GM19239 (cell line): ENCODE data around the gene MBD3.
"Not testable (repeated sequence)": the region's sequence is repeated elsewhere in the genome, so short reads cannot be mapped to it uniquely, and the experiment has no call there.

Source experiments
- DNase-seq: peaks from one replicate; pipeline ENCODE4 v3.0.0; 2011; ENCODE audit warnings: low spot score; ENCODE audit not compliant: insufficient read length
- FAIRE-seq: peaks from 2 replicates; lab custom pipeline; 2011; peaks lifted over from hg19 to GRCh38; lab: Jason Lieb, UNC

Gene MBD3, protein sequence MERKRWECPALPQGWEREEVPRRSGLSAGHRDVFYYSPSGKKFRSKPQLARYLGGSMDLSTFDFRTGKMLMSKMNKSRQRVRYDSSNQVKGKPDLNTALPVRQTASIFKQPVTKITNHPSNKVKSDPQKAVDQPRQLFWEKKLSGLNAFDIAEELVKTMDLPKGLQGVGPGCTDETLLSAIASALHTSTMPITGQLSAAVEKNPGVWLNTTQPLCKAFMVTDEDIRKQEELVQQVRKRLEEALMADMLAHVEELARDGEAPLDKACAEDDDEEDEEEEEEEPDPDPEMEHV

DNA sequence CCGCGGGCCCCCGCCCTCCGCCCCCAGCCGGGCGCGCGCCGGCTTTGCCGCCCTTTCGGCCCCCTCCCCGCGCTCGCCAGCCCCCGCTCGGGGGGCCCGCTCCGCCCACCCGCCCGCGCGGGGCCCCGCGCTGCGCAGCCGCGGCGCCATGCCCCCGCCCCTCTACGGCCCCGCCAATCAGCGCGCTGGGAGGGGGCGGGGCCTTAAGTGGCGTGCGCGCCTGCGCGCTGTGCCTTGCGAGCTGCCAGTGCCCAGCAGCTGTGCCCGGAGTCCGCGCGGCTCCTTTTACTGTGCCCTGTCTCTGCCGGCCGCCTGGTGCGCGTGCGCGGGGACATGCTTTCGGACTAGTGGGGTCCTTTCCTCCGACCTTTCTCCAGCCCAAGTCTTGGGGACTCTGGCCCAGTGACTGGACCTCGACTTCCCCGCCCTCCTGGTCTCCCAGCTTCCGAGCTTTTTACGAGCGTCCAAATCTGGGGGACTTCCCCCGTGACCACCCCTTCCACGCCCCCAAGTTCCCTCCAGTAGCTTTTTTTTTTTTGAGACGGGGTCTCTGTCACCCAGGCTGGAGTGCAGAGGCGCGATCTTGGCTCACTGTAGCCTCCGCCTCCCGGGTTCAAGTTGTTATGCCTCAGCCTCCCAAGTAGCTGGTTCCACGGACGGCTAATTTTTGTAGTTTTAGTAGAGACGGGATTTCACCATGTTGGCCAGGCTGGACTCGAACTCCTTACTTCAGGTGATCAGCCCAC is at the start of gene MBD3:
TSS of gene MBD3 (minus strand) at position 111 of the 746 bp plus-strand sequence. CDS start 234 bp downstream, outside the sequence.
- peak; percentile 97 for DNase-seq
- FAIRE-seq, result peak; percentile 83

DNA sequence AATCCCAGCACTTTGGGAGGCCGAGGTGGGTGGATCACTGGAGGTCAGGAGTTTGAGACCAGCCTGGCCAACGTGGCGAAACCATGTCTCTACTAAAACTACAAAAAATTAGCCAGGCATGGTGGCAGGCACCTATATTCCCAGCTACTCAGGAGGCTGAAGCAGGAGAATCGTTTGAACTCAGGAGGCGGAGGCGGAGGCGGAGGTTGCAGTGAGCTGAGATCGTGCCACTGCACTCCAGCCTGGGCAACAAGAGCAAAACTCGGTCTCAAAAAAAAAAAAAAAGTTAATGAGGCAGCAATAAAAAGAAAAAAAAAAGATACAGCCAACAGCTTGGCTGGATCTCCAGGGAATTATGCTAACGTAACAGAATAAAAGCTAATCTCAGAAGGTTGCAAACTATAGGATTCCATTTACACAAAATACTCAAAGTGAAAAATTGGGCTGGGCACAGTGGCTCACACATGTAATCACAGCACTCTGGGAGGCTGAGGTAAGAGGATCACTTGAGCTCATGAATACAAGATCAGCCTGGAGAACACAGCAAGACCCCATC is 48.3 kb upstream of the MBD3 start:
- not testable (repeated sequence) for FAIRE-seq, DNase-seq

DNA sequence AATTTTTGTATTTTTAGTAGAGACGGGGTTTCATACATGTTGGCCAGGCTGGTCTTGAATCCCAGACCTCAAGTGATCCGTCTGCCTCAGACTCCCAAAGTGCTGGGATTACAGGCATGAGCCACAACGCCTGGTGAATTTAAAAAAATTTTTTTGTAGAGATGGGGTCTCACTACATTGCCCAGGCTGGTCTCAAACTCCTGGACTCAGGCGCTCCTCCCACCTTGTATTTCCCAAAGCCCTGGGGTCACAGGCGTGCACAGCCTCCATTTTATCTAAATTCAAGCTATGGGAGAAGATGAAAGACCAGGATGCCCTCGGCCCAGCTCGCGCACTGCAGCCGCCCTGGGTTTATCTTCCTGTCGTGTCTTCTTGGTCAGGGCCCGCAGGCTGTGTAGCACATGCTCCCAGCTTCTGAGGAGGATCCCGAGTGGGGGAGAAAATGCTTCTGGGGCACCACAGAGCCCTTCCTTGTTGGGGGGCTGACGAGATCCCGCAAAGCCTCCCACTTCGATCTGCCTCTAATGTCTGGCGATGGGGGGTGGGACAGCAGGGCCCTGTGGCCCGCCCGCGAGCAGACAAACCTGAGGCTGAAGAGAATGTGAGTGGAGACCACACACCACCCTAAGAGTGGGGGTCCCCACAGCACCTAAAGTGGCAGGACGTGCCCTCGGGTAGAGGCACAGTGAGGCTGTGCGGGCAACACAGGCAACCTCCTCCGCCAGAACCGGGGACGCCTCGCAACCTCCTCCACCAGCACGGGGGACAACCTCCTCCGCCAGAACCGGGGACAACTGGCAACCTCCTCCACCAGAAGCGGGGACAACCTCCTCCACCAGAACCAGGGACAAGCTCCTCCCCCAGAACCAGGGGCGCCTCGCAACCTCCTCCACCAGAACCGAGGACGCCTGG is 43.9 kb upstream of the MBD3 start:
- FAIRE-seq (no peak), DNase-seq (no peak)

DNA sequence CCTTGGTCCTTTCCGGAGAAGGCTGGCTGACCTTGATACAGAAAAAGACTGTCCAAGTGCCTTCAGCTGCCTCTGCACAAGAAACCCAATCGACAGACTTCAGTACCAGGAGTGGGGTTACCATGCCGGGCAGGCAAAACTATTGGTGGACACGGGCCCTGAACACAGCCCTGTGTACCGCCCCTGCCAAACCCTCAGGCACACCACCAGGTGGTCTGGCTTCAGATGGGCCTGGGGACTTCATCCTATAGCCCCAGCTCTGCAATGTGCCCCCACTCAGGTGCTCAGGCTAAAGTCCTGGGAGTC is 42.2 kb upstream of the MBD3 start:
- no peak for DNase-seq
- no peak for FAIRE-seq

DNA sequence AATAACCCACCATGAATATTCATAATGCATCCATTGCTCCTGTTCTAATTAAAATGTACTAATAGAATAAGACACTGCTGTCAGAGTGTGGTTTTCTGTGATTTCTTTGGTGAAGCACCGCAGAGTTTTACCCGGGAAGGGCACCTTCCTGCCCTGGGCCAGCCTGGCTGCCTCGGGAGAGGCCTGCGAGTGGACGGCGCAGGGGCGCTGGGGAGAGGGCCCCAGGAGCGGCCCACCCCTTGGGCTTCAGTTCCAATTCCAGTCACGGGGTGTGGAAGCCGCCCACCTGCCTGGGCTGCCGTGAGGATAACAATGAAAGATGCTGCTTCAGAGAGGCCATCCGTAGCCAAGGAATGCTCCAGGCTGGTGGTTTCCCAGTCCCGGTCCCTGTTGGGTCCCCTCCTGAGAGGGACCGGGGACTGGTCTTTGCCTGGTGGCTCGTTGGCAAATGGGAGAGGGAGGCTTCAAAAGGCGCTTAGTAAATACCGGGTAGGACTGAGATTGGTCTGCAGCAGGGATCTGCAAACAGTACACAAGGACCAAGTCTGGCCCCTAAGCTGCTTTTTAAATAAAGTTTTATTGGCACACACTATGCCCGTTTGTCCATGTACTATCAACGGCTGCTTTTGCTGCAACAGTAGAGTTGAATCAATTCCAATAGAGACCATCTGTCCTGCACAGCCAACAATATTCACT is 41.7 kb upstream of the MBD3 start:
- FAIRE-seq, result no peak

DNA sequence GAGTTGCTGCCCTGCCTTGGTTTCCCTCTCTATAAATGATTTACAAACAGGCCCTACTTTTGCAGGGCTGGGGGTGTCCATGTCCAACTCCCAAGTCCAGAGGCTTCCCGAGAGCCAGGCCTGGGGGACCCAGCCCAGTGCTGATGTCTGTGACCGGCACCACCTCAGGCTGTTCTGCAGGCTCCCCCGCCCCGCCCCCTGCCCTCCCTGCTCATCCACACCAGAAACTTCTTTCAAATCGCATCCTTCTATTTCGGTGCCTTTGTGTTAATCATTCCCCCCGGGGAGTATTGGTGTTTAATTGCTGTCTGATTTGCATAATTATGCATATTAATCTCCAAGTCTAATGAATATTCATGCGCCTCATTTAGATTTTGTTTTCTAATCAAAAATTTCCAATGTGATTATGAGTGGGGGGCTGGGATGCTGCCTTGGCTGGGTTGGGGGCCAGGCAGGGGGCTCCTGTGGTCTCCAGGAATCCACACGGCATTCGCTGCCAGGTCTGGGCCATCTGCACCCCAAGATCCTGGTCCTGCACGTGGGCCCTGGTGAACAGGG is 40.7 kb upstream of the MBD3 start:
- FAIRE-seq, result no peak

More for the DNA sequence above, 41.7 kb upstream of the MBD3 start:
- DNase-seq, result no peak

DNA sequence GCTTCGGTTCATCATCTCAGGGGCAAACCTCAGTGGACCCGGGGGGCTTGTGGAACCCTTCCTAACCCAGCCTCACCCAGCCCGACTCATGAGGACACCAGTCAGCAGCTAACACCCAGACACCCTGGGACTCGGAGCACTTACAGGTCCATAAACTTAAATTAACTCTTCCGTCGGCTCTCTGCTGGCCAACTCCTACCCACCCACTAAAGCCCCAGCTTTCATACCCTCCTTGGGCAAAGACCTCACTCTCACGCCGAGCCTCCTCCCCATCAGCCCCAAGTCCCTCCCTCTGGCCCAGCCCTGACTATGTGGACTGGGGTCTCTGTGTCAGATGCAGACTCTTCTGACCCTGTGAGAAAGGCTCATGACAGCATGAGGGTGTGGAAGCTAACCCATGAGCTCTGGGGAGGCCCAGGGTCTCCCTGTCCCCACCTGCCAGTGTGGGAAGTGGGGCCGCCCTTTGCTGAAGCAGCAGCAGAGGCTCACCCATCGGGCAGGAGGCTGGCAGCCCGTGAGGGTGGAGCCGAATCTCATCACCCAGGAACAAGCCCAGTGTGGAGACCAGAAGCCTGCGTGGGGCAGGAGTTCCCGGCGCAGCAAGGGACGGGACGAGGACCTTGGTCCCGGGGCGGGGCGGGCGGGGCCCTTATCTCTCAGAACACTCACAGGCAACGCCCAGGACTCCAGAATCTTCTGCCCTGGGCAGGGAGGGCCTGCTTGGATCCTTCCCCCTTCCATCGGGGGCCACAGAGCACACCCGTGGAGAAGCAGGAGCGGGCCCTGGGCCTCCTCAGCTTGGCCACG is 40.0 kb upstream of the MBD3 start:
- FAIRE-seq, result no peak
- DNase-seq, result no peak

More for the DNA sequence above, 40.7 kb upstream of the MBD3 start:
- no peak for DNase-seq

DNA sequence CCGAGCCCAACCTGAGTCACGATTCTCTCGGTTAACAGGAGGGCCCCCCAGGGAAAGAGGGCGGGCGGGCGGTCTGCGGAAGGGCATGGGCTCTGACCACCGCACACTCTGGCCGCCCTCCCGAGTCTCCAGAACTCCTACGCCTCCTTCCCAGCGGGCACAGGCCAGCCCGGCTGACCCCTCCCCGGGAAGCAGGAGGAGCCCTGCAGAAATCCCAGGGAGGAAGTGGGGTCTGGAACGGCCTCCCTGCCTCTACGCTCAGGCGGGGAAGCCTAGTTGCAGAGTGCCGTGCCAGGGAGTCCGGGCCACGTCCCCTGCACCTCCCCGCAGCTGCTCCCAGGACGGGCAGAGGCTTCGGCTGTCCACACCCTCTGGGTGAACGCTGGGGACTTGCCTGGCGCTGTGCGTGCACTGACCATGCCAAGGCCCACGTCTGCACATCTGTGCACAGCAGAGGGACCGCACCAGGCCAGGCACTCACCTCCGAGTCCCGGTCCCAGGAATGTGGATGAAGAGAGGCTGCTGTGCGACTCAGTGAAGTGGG is 39.0 kb upstream of the MBD3 start:
- DNase-seq (no peak), FAIRE-seq (no peak)

DNA sequence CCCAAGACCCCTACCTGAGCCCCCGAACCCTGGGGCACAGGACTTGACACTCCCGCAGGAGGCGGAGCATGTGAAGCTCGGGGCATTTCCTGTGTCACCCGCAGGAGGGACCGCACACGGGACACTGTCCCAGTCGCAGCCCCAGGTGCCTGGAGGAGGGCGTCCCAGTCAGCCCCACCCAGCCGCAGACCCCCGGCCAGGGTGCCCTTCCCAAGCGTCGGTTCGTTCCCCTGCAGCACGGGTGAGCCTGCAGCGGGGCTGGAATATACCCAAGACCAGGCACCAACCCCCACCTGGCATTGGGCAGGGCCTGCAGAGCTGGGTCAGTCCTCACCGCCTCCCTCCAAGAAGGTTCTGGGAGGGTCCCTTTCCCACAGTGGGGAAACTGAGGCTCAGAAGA is 38.1 kb upstream of the MBD3 start:
- DNase-seq (no peak), FAIRE-seq (no peak)

DNA sequence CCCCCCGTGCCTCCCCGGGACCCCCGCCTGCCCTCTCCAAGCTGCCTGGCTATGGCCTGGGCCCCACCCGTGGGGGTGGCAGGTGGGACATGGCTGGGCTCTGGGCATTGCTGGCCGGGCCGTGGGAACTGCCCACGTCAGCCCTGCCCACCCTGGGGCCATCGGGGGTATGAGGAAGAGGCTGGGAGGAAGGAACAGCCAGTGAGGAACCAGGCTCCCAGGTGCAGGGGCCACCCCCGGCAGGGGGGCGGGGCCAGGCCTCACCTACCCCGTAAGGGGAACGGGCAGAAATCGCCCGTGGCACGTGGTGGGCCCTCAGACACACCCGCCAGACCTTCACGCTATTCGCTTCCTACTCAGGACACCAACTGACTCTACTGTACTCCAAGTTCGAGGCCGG is 37.3 kb upstream of the MBD3 start:
- FAIRE-seq (no peak), DNase-seq (no peak)

DNA sequence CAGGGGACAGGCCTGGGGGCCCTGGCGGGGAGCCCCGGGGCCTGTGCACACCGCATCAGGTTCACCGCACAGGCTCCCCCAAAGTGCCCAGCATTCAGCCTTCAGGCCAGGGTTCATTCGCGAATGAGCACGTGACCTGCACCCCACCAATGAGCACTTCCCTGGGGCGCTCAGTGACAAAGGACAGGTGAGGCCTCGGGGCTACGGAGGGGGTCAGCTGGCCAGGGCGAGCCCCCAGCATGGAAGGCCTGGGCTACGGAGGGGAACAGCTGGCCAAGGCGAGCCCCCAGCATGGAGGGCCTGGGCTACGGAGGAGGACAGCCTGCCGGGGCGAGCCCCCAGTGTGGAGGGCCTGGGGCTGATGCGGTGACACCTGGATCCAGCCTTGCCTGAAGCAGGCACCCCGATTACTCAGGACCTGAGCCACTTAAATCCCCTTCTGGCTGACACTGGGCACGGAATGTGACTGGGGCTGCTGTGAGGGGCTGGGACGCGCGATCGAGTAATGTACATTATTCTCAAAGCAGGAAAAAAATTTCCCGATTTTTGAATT is 36.7 kb upstream of the MBD3 start:
- no peak for DNase-seq
- FAIRE-seq, result no peak

DNA sequence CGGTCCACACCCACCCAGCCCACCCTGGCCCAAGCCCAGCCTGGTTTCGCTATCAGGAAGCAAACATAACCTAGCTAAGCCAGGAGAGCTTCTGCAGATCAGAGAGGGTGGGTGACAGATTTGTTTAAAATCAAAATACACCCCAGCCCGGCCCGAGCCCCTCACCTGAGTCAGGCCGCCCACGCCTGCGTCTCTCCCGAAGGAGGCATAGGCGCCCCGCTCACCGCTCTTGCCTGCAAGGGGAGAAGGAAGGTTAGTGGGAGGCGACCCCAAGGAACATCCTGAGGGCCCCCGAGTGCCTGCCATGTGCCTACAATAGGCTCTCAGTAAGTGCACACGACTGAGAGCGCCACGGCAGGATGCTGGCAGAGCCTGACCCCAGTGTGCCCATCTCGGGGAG is 34.5 kb upstream of the MBD3 start:
- FAIRE-seq (no peak), DNase-seq (no peak)

DNA sequence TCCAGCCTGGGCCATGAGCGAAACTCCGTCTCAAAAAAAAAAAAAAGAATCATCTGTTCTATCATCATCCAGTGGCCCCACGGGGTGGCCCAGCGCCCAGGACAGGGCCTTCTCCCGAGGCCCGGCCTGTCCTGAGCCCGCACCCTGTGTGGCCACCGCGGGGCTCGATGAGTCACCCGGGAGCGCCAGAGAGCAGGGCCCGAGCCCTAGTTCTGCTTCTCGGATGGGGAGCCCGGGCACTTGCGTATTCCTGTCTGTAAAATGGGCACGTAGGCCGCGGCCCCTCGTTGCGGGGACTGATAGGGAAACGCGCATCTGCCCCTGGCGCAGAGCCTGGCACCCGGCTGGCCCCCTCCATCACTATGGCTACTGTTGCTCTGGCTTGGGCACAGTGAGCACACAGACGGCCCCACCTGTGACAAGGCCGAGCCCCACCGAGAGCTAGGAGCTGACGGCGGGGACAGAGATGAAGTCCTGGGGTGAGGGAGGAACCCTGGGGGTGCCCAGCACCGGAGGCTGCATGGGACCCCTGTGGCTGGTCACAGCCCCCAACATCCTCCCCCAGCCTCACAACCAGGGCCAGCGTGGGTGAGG is 33.8 kb upstream of the MBD3 start:
- FAIRE-seq (no peak), DNase-seq (no peak)

DNA sequence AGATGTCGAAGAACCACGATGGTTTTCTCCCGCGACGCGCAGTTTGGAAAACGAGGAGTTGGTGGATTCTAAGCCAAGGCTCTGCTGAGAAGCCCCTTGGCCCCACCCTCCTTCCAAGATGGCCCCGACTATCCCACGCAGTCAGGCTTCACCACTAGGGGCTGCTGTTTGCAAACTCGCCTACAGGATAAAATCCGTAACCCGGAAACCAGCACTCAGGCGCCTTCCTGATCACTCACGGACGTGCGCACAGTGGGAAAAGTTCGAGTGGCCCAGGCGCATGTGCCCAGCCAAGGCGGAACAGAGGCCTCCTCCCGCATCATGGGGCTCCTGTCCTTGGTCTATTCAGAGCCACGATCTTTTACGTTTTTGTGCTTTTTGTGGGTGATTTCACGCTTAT is 31.8 kb upstream of the MBD3 start:
- FAIRE-seq (no peak), DNase-seq (peak; percentile 77)

DNA sequence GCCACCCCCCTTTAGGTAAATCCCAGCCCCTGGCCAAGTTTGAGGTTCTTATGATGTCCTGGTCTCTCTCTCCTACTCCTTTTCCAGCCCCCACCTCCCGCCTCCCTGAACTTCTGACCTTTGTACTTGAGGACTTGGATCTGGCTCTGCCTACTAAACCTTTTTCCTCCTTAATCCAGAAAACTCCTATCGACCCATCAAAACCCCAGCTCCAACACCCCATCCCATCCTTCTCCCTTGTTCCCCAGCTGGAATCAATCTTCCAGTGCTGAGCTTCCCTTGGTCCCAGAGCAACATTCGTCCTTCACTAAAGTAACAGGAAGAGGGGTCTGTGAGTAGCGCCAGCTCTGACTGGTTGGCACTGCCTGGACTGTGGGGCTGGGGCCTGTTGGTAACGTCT is 29.9 kb upstream of the MBD3 start:
- FAIRE-seq (no peak), DNase-seq (no peak)

DNA sequence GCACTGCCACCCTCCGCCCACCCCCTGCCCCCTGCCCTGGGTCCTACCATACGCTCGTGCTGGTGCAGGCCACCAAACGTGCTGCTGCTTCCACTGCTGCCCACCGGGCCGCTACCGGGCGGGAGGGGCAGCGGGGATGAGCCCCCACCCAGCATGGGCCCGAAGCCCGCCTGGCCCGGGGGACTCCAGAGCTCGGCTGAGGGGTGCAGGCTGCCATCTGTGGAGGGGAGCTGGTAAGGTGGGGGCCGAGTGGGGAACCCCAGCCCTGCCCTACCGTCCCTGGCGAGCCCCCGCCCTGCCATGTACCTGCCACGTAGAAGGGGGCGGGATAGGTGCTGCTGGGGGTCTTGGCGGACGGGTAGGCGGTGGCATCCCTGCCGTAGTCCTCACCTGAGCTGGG is 29.3 kb upstream of the MBD3 start:
- DNase-seq (no peak), FAIRE-seq (no peak)

DNA sequence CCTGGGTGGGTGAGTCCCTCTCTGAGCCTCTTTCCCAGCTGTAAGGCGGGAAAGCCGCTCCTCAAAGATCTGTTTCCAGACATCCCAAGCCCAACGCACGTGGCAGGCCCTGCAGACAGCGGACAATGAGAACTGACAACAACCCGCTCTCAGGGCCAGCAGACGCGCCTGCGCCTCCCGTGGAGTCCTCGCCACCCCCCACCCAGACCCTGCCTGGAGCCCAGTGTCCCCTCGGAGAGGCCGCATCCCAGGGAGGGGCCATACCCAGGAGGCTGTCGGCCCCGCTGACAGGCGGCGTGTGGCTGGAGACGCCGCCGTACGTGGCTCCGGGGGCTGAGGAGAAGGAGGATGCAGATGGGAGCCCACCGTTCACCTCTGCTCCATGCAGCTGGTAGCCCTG is 28.9 kb upstream of the MBD3 start:
- DNase-seq (no peak), FAIRE-seq (no peak)

DNA sequence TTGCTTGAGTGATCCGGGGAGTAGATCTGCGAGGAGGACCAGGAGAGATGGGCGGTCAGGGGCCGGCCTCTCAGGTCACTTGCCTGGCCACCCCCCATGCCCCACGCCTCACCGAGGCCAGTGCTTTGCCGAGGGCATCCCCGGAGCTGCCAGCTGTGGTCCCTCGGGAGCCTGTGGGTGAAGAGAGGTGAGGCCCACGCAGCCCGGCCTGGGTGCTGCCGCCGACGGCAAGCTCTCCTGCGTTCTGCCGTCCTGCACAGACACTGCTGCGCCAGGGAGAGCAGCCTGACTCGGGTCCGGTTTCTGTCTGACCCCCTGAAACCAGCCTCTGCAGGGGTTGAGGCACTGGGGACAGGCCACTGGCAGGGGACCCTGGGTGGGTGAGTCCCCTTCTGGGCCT is 28.4 kb upstream of the MBD3 start:
- FAIRE-seq, result no peak
- DNase-seq, result no peak
